ENCODE data around the gene PEX26.

GRCh38 chr22:18104566-18104965 is 26.8 kb downstream of the PEX26 start:
- TF ChIP-seq, protein P1, sequence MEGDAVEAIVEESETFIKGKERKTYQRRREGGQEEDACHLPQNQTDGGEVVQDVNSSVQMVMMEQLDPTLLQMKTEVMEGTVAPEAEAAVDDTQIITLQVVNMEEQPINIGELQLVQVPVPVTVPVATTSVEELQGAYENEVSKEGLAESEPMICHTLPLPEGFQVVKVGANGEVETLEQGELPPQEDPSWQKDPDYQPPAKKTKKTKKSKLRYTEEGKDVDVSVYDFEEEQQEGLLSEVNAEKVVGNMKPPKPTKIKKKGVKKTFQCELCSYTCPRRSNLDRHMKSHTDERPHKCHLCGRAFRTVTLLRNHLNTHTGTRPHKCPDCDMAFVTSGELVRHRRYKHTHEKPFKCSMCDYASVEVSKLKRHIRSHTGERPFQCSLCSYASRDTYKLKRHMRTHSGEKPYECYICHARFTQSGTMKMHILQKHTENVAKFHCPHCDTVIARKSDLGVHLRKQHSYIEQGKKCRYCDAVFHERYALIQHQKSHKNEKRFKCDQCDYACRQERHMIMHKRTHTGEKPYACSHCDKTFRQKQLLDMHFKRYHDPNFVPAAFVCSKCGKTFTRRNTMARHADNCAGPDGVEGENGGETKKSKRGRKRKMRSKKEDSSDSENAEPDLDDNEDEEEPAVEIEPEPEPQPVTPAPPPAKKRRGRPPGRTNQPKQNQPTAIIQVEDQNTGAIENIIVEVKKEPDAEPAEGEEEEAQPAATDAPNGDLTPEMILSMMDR (optimal IDR thresholded peaks at IDR 0.05 in 1 of 3, IDR thresholded peaks at IDR 0.05 in 1 of 3, conservative IDR thresholded peaks at IDR 0.05 in 1 of 3; ENCODE audit: extremely low read depth in 1 of 3, insufficient read depth in 2 of 3, low read length in 3 of 3): no peak
- TF ChIP-seq EZH2 (IDR thresholded peaks at IDR 0.05; ENCODE audit: low read length): no peak

All from keratinocyte (primary cell).